Liver (tissue), 9 donors: ENCODE data around the gene IDH3B. TPM values are rescaled to one million over a fixed set of nuclear protein-coding genes. Genes with fewer than 3 reads are reported as not detected.

Experiments used
- DNase-seq: peaks from one replicate; pipeline ENCODE4 v3.0.0-alpha.2; 2017; ENCODE audit warnings: low spot score
- H3K27ac ChIP-seq, 2 donors: one replicate each; pipeline ENCODE4 v1.7.0; 2013; ENCODE audit warnings: inconsistent platforms in 2 of 2, low read length in 2 of 2, control low read depth in 1 of 2, low read depth in 1 of 2, mild to moderate bottlenecking in 1 of 2
- H3K27me3 ChIP-seq, 4 donors: one replicate each; pipeline versions ENCODE4 v1.6.1 to v1.7.0; 2013; ENCODE audit warnings: low read length in 3 of 4, inconsistent platforms in 1 of 4, mild to moderate bottlenecking in 1 of 4, moderate library complexity in 1 of 4; ENCODE audit not compliant: control insufficient read depth in 4 of 4, insufficient read depth in 4 of 4
- H3K36me3 ChIP-seq, 4 donors: one replicate each; pipeline versions ENCODE4 v1.6.1 to v1.7.0; 2013; ENCODE audit warnings: low read length in 3 of 4, mild to moderate bottlenecking in 3 of 4, low read depth in 1 of 4, moderate library complexity in 1 of 4; ENCODE audit not compliant: control insufficient read depth in 4 of 4, insufficient read depth in 3 of 4
- H3K4me1 ChIP-seq, 4 donors: one replicate each; pipeline versions ENCODE4 v1.6.1 to v1.7.0; 2013; ENCODE audit warnings: low read length in 3 of 4, mild to moderate bottlenecking in 3 of 4, moderate library complexity in 1 of 4; ENCODE audit not compliant: control insufficient read depth in 4 of 4, insufficient read depth in 4 of 4
- H3K4me3 ChIP-seq, 3 donors: one replicate each; pipeline versions ENCODE4 v1.6.1 to v1.7.0; 2013; ENCODE audit warnings: low read length in 3 of 3, control low read depth in 1 of 3, low read depth in 1 of 3, mild to moderate bottlenecking in 1 of 3
- H3K9ac ChIP-seq, 2 donors: one replicate each; pipeline ENCODE4 v1.7.0; 2013; ENCODE audit warnings: low read length in 2 of 2, mild to moderate bottlenecking in 2 of 2, moderate library complexity in 2 of 2, control low read depth in 1 of 2, low read depth in 1 of 2
- H3K9me3 ChIP-seq, 4 donors: one replicate each; pipeline versions ENCODE4 v1.6.1 to v1.7.0; 2013; ENCODE audit warnings: low read length in 3 of 4; ENCODE audit not compliant: control insufficient read depth in 4 of 4
- ATF3 ChIP-seq: IDR thresholded peaks from 2 replicates; pipeline ENCODE4 v1.6.1; 2016; ENCODE audit warnings: antibody characterized with exemption
- CTCF ChIP-seq: fragments of 150-350 bp; IDR thresholded peaks from 2 replicates; pipeline ENCODE4 v1.5.1; 2017; ENCODE audit warnings: improper control_type of control experiment, low read depth, low read length; ENCODE audit not compliant: missing input control
- FOXA1 ChIP-seq: IDR thresholded peaks from 2 replicates; pipeline ENCODE4 v1.6.1; 2016; ENCODE audit warnings: antibody characterized with exemption
- FOXA2 ChIP-seq: IDR thresholded peaks from 2 replicates; pipeline ENCODE4 v1.6.1; 2016; ENCODE audit warnings: antibody characterized with exemption
- GABPA ChIP-seq, 2 donors: IDR thresholded peaks in 1 of 2; conservative IDR thresholded peaks in 1 of 2; 2 replicates each; pipeline ENCODE4 v1.6.1; 2016; ENCODE audit warnings: antibody characterized with exemption in 2 of 2, mild to moderate bottlenecking in 1 of 2, moderate library complexity in 1 of 2
- HNF4A ChIP-seq, 2 donors: conservative IDR thresholded peaks; 2 replicates each; pipeline ENCODE4 v1.6.1; 2016; ENCODE audit warnings: antibody characterized with exemption in 2 of 2, mild to moderate bottlenecking in 2 of 2
- HNF4G ChIP-seq: IDR thresholded peaks from 2 replicates; pipeline ENCODE4 v1.6.1; 2016; ENCODE audit warnings: antibody characterized with exemption
- JUND ChIP-seq, 2 donors: IDR thresholded peaks; 2 replicates each; pipeline ENCODE4 v1.6.1; 2016; ENCODE audit warnings: antibody characterized with exemption in 2 of 2
- MAX ChIP-seq: IDR thresholded peaks from 2 replicates; pipeline ENCODE4 v1.6.1; 2016; ENCODE audit warnings: antibody characterized with exemption
- NR2F2 ChIP-seq: IDR thresholded peaks from 2 replicates; pipeline ENCODE4 v1.6.1; 2016; ENCODE audit warnings: antibody characterized with exemption
- RAD21 ChIP-seq, 2 donors: IDR thresholded peaks; 2 replicates each; pipeline ENCODE4 v1.6.1; 2016; ENCODE audit warnings: antibody characterized with exemption in 2 of 2, mild to moderate bottlenecking in 2 of 2
- REST ChIP-seq: IDR thresholded peaks from 2 replicates; pipeline ENCODE4 v1.6.1; 2016; ENCODE audit warnings: antibody characterized with exemption, mild to moderate bottlenecking
- RXRA ChIP-seq, 2 donors: IDR thresholded peaks; 2 replicates each; pipeline ENCODE4 v1.6.1; 2017 to 2018; ENCODE audit warnings: antibody characterized with exemption in 2 of 2, mild to moderate bottlenecking in 1 of 2
- SP1 ChIP-seq: IDR thresholded peaks from 2 replicates; pipeline ENCODE4 v1.6.1; 2018; ENCODE audit warnings: antibody characterized with exemption, mild to moderate bottlenecking
- ZBTB33 ChIP-seq: IDR thresholded peaks from 2 replicates; pipeline ENCODE4 v1.6.1; 2016; ENCODE audit warnings: antibody characterized with exemption
- WGBS: extraction: QIAGEN DNeasy Blood & Tissue Kit; methylation state at CpG from one replicate; pipeline ENCODE4 v1.1.7; 2013; 5-methylcytosine and 5-hydroxymethylcytosine counted together
- polyA plus RNA-seq, 2 donors: library from polyadenylated mRNA; stranded (reverse) in 1 of 2; unstranded in 1 of 2; fragments of 200-250 nt in 1 of 2; fragments of >200 nt in 1 of 2; fragmentation: Nextera tagmentation in 1 of 2; extraction: Ambion mirVana in 1 of 2; gene quantifications; one replicate each; pipeline versions ENCODE4 v1.2.1 to v1.2.3, GENCODE V29; 2013 to 2015
- total RNA-seq, 2 donors: library from RNA; depleted of rRNA; stranded (reverse); fragments of >200 nt; gene quantifications; one replicate each; pipeline ENCODE4 v1.2.3, GENCODE V29; 2014
- donor health status: healthy.
- donor health status: healthy.
- donor health status: healthy.
- donor health status: healthy.
- donor health status: healthy.

Gene IDH3B
- total and polyA plus RNA-seq, 4 donors: 34.3 to 68.6 (median 52.7) TPM

GRCh38 chr20:2692036-2692885, 28.2 kb upstream of the IDH3B start, which contains the start of gene EBF4:
TSS of gene EBF4 (plus strand) at chr20:2692780. CDS start at chr20:2693646, 866 bp downstream.
- peak within 1 kb of the TSS in 2 of 3 donors; percentile 45 to 67 for H3K4me3 ChIP-seq
- peaks cover 0 to 14% (median 0%) of the 10 kb centered on the region in 4 donors for H3K27me3 ChIP-seq
- no peaks in the 10 kb centered on the region for H3K36me3 ChIP-seq
- H3K9me3 ChIP-seq: no peaks in the 10 kb centered on the region
- no peak within 1 kb of the TSS for H3K9ac ChIP-seq
- DNase-seq: peak; percentile 48
- TF ChIP-seq FOXA2 (no peak), SP1 (no peak), HNF4A (conservative IDR thresholded peaks at IDR 0.05) (no peak), RXRA (IDR thresholded peaks at IDR 0.05) (no peak), ATF3 (no peak), FOXA1 (no peak), GABPA (IDR thresholded peaks at IDR 0.05 in 1 of 2, conservative IDR thresholded peaks at IDR 0.05 in 1 of 2) (no peak), JUND (IDR thresholded peaks at IDR 0.05) (no peak), ZBTB33 (no peak), CTCF (no peak), NR2F2 (no peak), MAX (no peak)
- H3K4me1 ChIP-seq: peaks cover 4 to 7% (median 6%) of the 10 kb centered on the region in 4 donors
- peak within 1 kb of the TSS; percentile 16 to 45 for H3K27ac ChIP-seq
- 3% methylated on average over 106 of the region's 106 CpGs for WGBS

GRCh38 chr20:2691663-2692035, 27.6 kb upstream of the IDH3B start:
- no peaks in the 10 kb centered on the region for H3K9me3 ChIP-seq
- no peaks in the 10 kb centered on the region for H3K36me3 ChIP-seq
- DNase-seq: no peak
- peak overlapping the region in 1 of 3 donors; percentile 67 for H3K4me3 ChIP-seq
- H3K27ac ChIP-seq: peak overlapping the region in 1 of 2 donors; percentile 16
- TF ChIP-seq NR2F2: no peak
- peaks cover 4 to 7% (median 6%) of the 10 kb centered on the region in 4 donors for H3K4me1 ChIP-seq
- H3K27me3 ChIP-seq: peaks cover 0 to 14% (median 0%) of the 10 kb centered on the region in 4 donors
- 62% methylated on average over 10 of the region's 10 CpGs for WGBS
- H3K9ac ChIP-seq: no peak overlapping the region

- H3K27me3 ChIP-seq: peaks cover 0 to 14% (median 0%) of the 10 kb centered on the region in 4 donors
- no peaks in the 10 kb centered on the region for H3K9me3 ChIP-seq
- H3K4me1 ChIP-seq: peaks cover 4 to 7% (median 6%) of the 10 kb centered on the region in 4 donors
- H3K4me3 ChIP-seq: no peak overlapping the region
- WGBS: 79% methylated on average over 8 of the region's 8 CpGs
- H3K27ac ChIP-seq: no peak overlapping the region
- no peaks in the 10 kb centered on the region for H3K36me3 ChIP-seq
- no peak for DNase-seq
- no peak overlapping the region for H3K9ac ChIP-seq
- TF ChIP-seq RAD21 (IDR thresholded peaks at IDR 0.05) (no peak), HNF4G (no peak), SP1 (no peak), MAX (no peak), CTCF (no peak), HNF4A (conservative IDR thresholded peaks at IDR 0.05) (no peak), REST (no peak), FOXA1 (no peak)
Measured at GRCh38 chr20:2691127-2691526, 27.1 kb upstream of the IDH3B start.
